HG03108 (cell line): ENCODE results near the gene PARVB.

Experiments
- ATAC-seq: cut with Tn5 transposase; IDR thresholded peaks from one replicate; pipeline ENCODE4 v1.9.1; 2021; ENCODE audit warnings: moderate library complexity; ENCODE audit not compliant: unreplicated experiment

The PARVB gene

GRCh38 chr22:44194569-44194968 lies 170.5 kb downstream of the PARVB start:
- no peak for ATAC-seq

DNA sequence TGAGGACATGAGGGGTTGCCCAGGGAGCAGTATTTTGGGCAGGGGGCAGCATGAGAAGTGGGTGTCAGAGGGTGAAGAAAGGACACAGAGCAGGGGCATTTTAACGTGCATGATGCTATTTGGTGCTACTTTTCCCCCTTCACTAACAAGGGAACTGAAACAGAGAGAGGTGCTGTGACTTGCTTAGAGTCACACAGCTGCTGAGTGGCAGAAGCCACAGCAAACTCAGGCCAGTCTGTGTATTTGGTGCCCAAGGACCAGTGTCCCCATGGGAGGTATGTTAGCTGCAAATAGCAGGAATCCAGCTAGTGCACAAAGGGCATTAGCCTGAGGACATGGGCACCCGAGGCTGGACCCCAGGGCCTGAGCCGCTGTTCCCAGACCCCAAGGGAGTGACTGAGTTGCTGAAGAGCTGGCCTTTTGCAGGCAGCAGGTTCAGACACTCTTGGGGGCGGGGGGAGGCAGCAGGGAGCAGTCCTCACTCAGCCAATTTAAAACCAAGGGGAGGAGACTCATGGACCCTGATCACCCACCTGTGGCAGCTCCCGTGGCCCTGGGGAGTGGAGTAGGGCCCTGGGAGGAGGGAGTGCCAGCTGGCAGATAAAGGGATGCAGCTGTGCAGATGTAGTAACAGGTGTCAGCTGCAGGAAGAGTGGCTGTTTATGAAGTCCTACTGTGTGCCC lies 171.2 kb downstream of the PARVB start:
- no peak for ATAC-seq

DNA sequence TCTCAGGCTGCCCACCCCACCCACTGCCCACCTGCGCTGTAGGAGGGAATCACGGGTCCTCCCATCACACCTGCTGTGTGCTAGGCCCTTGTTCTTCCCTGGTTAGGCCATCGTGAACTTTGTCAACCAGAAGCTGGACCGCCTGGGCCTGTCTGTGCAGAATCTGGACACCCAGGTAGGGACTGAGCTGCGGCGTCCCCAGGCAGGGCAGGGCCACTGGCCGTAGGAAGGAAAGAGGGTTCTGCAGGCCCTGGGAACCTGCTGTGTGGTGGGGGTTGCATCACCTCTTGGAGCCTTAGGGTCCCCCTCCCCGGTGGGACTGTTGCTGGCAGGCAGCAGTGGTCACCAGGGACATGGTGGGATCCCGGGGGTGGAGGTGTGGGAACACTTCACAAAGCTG lies 172.1 kb downstream of the PARVB start:
- no peak for ATAC-seq

DNA sequence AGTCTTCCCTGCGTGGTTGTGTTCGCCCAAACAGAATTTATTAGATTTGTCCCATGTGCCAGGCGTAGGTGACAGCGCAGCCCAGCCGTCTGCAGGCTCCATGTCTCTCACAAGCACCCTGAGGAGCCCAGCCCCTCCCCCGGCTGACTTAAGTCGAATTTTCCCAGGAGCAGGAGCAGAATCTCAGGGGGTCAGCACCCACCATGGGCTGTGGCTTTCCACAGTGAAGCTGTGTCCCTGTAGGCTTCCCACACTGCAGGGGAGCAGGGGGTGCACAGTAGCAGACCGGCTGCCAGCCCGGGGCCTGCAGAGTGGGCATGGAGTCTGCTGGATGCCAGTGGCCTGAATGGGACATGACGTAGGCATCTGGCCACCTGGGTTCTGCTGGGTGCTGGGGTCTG lies 172.6 kb downstream of the PARVB start:
- ATAC-seq: no peak

GRCh38 chr22:44197271-44197670 lies 173.2 kb downstream of the PARVB start:
- ATAC-seq: no peak

- no peak for ATAC-seq
Observed at GRCh38 chr22:44199164-44199563, 175.1 kb downstream of the PARVB start.

DNA sequence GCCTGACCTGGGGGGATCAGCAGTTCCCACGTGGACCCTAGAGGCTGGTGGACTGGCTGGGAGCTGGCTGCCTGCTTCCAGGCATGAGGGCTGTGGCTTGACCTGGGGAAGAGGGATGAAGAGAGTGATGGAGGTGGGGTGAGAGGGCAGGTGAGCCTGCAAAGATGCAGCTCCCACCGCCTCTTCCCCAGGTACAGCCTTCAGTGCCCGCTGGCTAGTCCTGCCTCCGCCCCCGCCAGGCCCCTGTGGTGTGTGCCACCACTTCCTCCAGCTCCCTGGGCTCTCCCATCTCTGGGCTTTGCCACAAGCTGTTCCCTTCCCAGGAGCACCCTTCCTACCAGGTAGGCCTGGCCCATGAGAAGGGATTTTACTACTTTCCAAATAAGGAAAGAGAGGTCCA lies 175.8 kb downstream of the PARVB start:
- ATAC-seq: no peak

DNA sequence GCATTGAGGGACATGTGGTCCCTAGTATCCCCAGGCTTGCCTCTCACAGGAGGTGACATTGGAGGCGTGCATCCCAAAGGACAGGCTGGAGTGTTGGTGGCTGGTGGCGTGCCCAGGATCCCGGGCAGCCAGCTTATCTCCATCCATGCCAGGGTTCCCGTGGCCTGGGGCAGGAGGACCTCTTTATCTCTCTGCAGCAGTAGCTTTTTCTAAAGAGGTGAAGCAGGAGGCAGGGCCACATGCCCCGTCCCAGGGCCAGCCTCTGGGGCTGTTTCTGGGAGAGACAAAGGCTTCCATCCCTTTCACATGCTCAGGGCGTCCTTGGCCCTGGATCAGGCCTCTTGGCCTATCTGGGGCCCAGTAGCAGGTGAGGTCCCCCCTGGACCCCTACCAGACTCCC lies 176.3 kb downstream of the PARVB start:
- ATAC-seq: no peak

- no peak for ATAC-seq
Observed at GRCh38 chr22:44200855-44201550, 176.9 kb downstream of the PARVB start.

DNA sequence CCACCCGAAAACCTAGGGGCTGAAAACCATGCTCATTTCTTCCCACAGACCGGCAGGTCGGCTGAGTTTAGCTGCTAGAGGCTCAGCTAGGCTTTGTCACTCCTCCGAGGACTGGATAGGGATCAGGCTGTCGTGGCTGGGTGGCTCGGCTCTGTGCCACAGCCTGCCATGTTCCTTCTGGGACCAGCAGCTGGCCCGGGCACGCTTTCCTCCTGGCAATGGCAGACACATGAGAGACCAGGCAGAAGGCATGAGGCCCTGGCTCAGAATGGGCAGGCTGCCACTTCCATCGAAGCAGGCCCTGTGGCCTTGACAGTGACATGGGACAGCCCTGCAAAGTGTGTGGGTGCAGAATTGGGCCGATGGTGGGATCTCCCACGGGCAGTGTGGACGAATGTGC lies 177.6 kb downstream of the PARVB start:
- no peak for ATAC-seq

DNA sequence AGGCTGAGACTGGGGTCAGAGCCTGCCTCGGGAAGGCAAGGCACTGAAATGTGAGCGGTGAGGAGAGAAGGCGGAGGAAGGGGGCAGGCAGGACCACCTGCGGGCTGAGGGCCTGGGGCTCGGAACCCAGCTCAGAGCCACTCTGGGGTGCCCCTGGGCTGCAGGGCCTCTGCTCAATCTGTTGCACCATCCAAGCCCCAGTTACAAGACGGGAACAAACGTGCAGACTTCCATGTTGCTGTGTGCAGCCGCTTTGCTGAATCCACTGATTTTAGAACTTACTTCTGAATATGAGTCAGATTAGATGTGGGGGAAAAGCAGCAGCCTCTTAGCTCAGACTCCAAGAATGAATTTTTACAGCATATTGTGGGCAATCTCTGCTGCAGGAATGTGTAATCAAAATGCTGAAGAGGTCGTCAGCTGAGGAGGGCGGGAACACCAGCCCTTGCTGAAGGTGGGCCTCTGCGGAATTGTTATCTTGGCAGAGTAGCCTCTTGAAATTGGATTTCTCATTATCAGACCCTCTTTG lies 178.2 kb downstream of the PARVB start:
- ATAC-seq: no peak

GRCh38 chr22:44203203-44203602 lies 179.1 kb downstream of the PARVB start:
- no peak for ATAC-seq

- ATAC-seq: no peak
Observed at GRCh38 chr22:44204739-44205515, 180.8 kb downstream of the PARVB start.

DNA sequence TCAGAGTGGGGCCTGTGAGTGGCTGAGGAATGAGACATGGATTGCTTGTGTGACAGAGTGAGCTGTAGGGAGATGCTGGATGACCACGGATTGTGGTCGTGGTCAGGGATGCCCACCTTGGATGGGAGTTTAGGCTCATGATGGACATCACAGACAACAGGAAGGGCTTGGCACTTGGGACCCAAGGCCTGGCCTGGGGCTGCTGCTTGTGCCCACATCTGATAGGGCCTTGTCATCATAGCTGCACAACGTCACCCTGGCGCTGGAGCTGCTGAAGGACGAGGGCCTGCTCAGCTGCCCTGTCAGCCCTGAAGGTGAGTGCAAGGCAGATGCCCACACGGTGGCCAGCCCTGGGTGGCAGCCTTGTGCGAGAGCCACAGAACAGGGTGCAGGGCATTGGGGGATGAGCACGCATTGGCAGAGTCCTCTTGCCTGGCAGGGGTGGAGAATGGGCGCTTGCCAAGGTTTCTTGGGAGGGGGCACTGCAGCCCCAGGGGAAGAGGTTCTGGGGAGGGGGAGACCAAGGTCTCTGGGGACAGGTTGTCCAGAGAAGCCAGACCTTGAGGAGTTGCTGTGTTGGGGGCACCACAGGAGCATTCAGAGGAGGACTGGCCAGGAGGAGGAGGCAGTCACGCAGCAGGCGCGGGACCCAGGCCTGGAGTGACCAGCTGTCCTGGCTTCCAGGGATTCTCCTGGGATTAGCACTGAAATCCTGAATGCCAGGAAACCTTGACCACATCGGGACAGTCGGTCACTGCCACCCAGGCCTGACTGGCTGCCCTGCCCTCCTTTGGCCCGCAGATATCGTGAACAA lies 181.6 kb downstream of the PARVB start:
- ATAC-seq: no peak

DNA sequence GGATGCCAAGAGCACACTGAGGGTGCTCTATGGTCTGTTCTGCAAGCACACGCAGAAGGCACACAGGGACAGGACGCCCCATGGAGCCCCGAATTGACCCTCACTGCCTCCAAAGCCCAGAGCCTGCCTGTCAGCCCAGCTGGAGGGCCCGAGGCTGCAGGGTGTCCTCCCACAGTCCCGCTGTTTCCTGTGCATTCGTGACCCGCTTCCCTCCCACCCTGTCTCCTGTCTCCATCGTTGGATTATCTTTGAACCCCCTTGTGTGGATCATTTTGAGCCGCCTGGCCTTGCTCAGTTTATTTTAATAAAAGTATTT lies 182.2 kb downstream of the PARVB start:
- no peak for ATAC-seq

GRCh38 chr22:44206696-44207095 lies 182.6 kb downstream of the PARVB start:
- ATAC-seq: no peak

DNA sequence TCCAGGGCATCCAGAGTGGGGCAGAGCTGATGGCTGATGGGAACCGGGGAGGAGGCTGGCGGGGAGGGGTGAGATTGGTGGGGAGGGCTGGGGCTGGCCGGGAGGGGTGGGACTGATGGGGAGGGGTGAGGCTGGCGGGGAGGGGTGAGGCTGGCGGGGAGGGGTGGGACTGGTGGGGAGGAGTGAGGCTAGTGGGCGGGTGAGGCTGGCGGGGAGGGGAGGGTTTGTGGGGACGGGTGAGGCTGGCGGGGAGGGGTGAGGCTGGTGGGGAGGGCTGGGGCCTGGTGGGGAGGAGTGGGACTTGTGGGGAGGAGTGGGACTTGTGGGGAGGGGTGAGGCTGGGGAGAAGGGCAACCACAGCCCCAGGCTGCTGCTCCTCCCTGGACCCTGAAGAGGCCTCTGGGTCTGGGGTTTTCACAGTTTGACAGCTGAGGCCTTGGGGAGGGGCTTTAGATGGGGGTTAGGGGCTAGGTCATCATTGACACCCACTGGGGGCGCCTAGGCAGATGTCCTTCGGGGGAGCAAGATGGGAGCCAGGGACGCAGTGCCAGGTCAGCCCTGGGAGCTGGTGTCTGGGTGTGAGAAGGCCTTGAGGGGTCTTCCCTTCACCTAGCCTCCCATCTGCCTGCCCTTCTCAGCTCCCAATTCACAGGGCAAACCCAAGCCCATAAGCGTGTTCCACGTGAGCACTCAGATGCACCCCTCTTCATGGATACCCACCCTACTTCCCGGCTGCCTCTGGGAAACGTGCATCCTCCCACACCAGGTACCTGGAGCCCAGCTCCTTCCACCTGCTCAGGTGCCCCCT lies 183.3 kb downstream of the PARVB start:
- no peak for ATAC-seq

GRCh38 chr22:44207981-44208317 lies 183.8 kb downstream of the PARVB start:
- no peak for ATAC-seq

DNA sequence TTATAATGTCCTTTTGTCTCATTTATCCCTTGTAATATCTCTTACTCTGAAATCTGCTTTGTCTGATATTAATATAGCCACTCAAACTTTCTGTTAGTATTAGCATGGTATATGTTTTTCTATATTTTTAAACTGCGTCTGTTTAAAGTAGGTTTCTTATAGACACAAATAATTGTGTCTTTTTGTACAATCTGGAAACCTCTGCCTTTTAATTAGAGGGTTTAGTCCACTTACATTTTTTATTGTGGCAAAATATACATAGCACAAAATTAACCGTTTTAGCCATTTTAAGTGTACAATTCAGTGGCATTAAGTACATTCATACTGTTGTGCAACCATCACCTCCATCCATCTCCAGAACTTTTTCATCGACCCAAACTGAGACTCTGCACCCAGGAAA lies 185.2 kb downstream of the PARVB start:
- no peak for ATAC-seq

GRCh38 chr22:44210722-44211121 lies 186.6 kb downstream of the PARVB start:
- no peak for ATAC-seq
